GOT3 (cell line): ENCODE data around the gene HELB.

Experiments used
- DNase-seq: peaks from one replicate; lab custom pipeline; 2025; ENCODE audit warnings: mixed read lengths; lab: John Stamatoyannopoulos, UW

Gene HELB

GRCh38 chr12:66301944-66302826, at the start of gene HELB:
TSS of gene HELB (plus strand) at chr12:66302493. CDS start at chr12:66302604, 111 bp downstream.
- DNase-seq, result peak; percentile 100

GRCh38 chr12:66252771-66253170, 49.5 kb upstream of the HELB start:
- no peak for DNase-seq

GRCh38 chr12:66255737-66256136, 46.6 kb upstream of the HELB start:
- DNase-seq, result no peak

GRCh38 chr12:66258011-66258410, 44.3 kb upstream of the HELB start:
- no peak for DNase-seq

- DNase-seq, result no peak
These were observed 39.6 kb upstream of the HELB start for GRCh38 chr12:66262737-66263136.

DNA sequence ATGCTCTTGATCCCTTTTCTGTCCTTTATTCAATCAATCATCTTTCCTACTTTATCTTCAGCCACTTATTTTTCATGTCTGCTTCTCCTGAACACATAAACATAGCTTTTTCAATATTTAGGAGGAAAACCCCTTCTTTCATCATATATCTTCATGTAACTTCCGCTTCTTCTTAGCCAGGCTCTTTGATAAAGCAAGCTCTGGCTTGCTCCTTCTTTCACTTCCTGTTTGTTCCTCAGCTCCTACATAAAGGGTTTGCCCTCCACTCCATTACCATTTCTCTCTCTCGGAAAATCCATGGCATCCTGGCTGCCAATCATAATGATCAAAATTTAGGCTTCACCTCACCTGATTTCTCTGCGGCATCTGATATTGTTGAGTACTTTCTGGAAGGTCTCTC, 33.7 kb upstream of the HELB start:
- no peak for DNase-seq

- DNase-seq, result no peak
These were observed 33.2 kb upstream of the HELB start for GRCh38 chr12:66269142-66269541.

DNA sequence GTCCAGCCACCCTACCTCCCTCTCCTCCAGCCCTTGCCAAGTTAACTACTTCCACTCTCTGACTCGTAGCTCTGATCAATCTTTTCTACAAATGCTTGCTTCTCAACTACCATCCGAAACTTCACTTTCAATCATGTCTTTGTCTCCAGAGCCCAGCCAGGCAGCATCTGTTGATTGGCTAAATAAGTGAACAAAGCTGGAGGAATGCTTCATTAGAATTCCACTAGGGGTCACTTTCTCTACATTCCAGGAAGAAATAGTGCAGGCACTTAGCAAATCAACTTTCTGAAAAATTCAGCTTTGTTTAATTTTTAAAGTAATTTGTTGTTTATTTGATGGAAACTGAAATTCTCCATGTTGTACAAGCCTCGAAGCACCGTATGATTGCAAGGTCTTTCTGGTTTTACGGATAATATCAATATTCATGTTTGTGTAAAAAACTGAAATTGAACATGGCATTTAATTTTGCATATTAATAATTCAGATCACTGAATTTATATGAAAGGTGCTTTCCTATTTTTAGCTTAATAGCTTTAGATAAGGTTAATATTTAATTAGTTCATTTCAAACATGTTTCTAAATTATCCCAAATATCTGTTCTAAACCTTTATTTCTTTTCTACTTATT, 32.4 kb upstream of the HELB start:
- no peak for DNase-seq

DNA sequence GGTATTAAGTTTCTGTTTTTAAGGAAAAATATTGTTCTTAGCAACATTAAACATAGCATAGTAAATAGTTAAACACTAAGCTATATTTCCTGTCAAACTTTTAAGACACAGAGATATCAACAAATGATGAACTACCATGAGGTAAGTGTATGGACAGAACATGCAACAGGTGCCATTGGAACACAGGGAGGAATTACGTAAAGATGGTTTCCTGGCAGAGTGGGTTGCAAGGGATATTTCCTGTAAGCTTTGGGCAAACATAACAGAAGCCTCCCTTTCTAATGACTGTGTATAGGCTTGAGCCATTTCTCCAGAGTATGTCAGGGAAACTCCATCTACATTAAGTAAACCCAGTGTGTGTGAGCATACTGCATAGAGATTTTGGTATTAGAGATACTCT, 31.7 kb upstream of the HELB start:
- DNase-seq, result no peak

GRCh38 chr12:66272650-66273049, 29.6 kb upstream of the HELB start:
- no peak for DNase-seq

DNA sequence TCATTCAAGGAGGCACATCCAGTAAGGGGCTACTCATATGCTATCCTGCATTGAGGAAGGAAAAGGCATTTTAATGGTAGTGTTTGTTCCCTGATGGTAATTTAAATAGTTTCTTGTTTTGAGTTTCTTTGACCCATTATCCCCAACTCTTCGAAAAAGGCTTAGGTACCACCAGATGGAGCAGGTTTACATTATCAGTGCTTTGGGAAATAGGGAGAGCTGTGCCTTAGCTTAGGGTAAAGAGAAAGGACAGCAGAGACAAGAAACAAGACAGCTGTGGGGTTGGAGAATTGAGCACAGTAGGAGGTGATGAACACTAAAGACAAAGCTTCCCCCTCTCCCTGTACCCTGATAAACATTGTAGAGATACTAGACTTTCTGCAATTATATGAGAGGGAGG, 29.1 kb upstream of the HELB start:
- no peak for DNase-seq

DNA sequence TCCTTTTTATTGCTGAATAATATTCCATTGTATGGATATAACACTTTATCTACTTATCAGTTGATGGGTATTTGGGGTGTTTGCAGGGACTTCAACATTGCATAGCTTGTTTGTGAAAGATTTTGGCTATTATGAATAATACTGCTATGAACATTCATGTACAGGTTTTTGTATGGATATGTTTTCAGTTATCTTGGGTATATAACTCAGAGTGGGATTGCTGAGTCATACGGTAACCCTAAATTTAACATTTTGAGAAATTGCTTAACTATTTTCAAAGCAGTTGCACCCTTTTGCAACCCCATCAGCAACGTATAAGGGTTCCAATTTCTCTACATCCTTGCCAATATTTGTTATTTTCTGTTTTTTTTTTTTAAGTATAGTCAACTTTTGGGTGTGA, 27.3 kb upstream of the HELB start:
- no peak for DNase-seq

GRCh38 chr12:66279123-66279712, 23.1 kb upstream of the HELB start:
- DNase-seq, result no peak

DNA sequence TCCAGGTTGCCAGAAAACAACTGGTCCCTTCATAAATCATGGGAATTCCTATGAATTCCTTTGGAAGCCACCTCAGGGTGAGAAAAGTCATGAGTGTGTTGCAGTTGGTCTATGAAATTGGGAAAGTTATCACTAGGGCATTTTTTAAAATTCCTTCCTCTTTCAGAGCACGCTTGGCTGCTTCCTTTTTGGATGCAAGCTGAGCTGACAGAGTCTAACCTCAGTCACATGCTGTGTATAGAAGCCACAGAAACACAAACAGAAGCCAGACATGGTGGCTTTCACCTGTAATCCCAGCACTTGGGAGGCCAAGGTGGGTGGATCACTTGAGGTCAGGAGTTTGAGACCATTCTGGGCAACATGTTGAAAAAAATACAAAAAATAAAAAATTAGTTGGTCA, 21.7 kb upstream of the HELB start:
- no peak for DNase-seq

GRCh38 chr12:66282244-66282643, 20.0 kb upstream of the HELB start:
- no peak for DNase-seq

DNA sequence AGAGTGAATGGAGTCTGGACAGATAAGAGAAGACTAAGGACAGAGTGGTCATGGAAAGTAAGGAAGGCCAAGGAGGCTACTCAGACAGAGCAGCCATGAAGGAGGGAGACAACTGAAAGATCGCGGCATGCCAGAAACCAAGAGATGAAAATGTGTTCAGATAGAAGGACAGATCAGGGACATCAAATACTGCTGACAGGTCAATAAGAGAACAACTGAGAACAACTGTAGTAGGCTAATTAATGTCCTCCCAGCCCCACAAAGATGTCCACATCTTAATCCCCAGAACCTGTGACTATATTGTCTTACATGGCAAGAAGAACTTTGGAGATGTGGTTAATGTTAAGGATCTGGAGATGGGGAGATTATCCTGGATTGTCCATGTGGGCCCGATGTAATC, 15.0 kb upstream of the HELB start:
- DNase-seq, result no peak

- no peak for DNase-seq
These were observed 14.2 kb upstream of the HELB start for GRCh38 chr12:66288121-66288520.

GRCh38 chr12:66289485-66289884, 12.8 kb upstream of the HELB start:
- no peak for DNase-seq

- DNase-seq, result no peak
These were observed 11.5 kb upstream of the HELB start for GRCh38 chr12:66290716-66291200.

GRCh38 chr12:66296176-66296683, 6.1 kb upstream of the HELB start:
- no peak for DNase-seq

DNA sequence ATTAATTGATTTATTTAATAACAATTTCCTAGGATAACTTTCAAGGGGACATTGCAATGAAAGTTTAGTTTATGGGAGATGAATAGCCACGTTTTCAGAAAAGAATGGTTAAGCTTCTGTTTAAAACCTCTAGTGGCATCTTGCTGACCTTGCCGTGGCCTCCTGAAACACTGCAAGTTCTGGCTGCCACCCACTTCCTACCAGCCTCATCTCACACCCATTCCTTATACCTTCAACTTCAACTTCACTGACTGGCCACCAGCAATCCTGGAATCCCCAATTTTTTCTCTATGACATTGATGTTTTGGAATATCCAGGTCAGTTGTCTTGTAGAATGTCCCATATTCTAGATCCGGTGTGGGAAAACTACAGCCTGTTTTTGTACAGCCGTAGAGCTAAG, 5.2 kb upstream of the HELB start:
- DNase-seq, result no peak

DNA sequence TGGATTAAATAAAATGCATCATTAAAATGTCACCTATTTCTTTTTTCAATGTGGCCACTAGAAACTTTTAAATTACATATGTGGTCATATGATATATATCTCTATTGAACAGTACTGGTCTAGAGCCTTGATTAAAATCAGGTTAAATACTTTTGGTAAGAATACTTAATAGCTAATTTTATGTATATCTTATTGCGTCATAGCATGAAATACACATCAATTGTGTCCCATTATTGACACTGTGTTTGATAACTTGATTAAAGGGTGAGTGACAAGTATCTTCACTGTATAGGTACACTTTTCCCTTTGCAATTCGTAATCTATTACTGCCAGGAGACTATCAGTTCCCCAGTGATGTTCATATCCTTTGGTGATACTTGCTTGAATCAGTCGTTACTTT, 4.4 kb upstream of the HELB start:
- DNase-seq, result no peak

DNA sequence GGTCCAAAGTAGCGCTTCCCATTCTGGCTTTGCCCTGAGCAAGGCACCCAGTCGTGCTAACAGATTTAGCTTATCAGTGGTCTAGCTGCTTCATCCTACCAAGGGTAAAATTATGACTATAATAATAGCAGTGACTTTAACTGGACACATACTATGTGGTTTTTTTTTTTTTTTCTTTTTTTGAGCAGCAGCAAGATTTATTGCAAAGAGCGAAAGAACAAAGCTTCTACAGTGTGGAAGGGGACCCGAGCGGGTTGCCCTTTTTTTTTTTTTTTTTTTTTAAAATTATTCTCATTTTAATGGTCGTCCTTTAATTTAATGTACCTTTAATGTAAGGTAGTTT, 505 bp downstream of the HELB start:
- no peak for DNase-seq
